Activated T-helper 17 cell treated with anti-CD3 and anti-CD28 coated beads, Interleukin-2, amount 50 U/mL, for 72 hours (primary cell): ENCODE results near the gene DNAH11. TPM values are rescaled to one million over a fixed set of nuclear protein-coding genes. Genes with fewer than 3 reads are reported as not detected.

Experiments used
- ATAC-seq: fragments of 150-1000 bp; cut with Tn5 transposase; replicated peaks from 2 replicates; pipeline ENCODE4 v1.10.0; 2021; ENCODE audit warnings: mild to moderate bottlenecking, moderate library complexity
- H3K27ac Mint-ChIP-seq: one replicate; pipeline ENCODE4 v1.8.0; 2022; ENCODE audit warnings: mixed read lengths
- H3K27me3 Mint-ChIP-seq: one replicate; pipeline ENCODE4 v1.8.0; 2022; ENCODE audit warnings: mixed read lengths
- H3K36me3 Mint-ChIP-seq: one replicate; pipeline ENCODE4 v1.8.0; 2022; ENCODE audit warnings: low read depth, mild to moderate bottlenecking, mixed read lengths
- H3K4me1 Mint-ChIP-seq: one replicate; pipeline ENCODE4 v1.8.0; 2022; ENCODE audit warnings: mixed read lengths
- H3K4me3 Mint-ChIP-seq: one replicate; pipeline ENCODE4 v1.8.0; 2022; ENCODE audit warnings: mild to moderate bottlenecking, mixed read lengths
- H3K9me3 Mint-ChIP-seq: one replicate; pipeline ENCODE4 v1.8.0; 2022; ENCODE audit warnings: mixed read lengths
- total RNA-seq, 2 donors: library from RNA; stranded (reverse); gene quantifications; one replicate each; pipeline ENCODE4 v1.2.3, GENCODE V29; 2022

The DNAH11 gene
- total RNA-seq, 2 donors from 2014 or later = 0.52 to 5.9 TPM

GRCh38 chr7:21618706-21619105, 75.9 kb downstream of the DNAH11 start:
- no peaks in the 10 kb centered on the region for H3K4me1 Mint-ChIP-seq
- no peaks in the 10 kb centered on the region for H3K36me3 Mint-ChIP-seq
- ATAC-seq = no peak
- H3K27ac Mint-ChIP-seq = no peak overlapping the region
- H3K4me3 Mint-ChIP-seq = no peak overlapping the region
- H3K9me3 Mint-ChIP-seq = no peaks in the 10 kb centered on the region
- H3K27me3 Mint-ChIP-seq = no peaks in the 10 kb centered on the region

GRCh38 chr7:21620054-21620453, 77.2 kb downstream of the DNAH11 start:
- no peak for ATAC-seq
- Mint-ChIP-seq H3K27me3 (no peaks in the 10 kb centered on the region), H3K4me1 (no peaks in the 10 kb centered on the region), H3K4me3 (no peak overlapping the region), H3K9me3 (no peaks in the 10 kb centered on the region), H3K36me3 (no peaks in the 10 kb centered on the region), H3K27ac (no peak overlapping the region)

- Mint-ChIP-seq H3K27me3 (no peaks in the 10 kb centered on the region), H3K27ac (no peak overlapping the region), H3K36me3 (no peaks in the 10 kb centered on the region), H3K4me3 (no peak overlapping the region), H3K4me1 (no peaks in the 10 kb centered on the region), H3K9me3 (no peaks in the 10 kb centered on the region)
- no peak for ATAC-seq
These were observed 81.5 kb downstream of the DNAH11 start for GRCh38 chr7:21624320-21624719.

GRCh38 chr7:21636694-21637093, 93.9 kb downstream of the DNAH11 start:
- Mint-ChIP-seq H3K4me3 (no peak overlapping the region), H3K9me3 (peaks cover 5% of the 10 kb centered on the region), H3K27ac (no peak overlapping the region), H3K4me1 (no peaks in the 10 kb centered on the region), H3K36me3 (no peaks in the 10 kb centered on the region), H3K27me3 (peaks cover 12% of the 10 kb centered on the region)
- ATAC-seq = no peak

- no peak for ATAC-seq
- no peak overlapping the region for H3K27ac Mint-ChIP-seq
- no peak overlapping the region for H3K4me3 Mint-ChIP-seq
- no peaks in the 10 kb centered on the region for H3K36me3 Mint-ChIP-seq
- no peaks in the 10 kb centered on the region for H3K9me3 Mint-ChIP-seq
- no peaks in the 10 kb centered on the region for H3K4me1 Mint-ChIP-seq
- H3K27me3 Mint-ChIP-seq = peaks cover 20% of the 10 kb centered on the region
These were observed 96.5 kb downstream of the DNAH11 start for GRCh38 chr7:21639206-21639868.

- no peak overlapping the region for H3K27ac Mint-ChIP-seq
- H3K4me1 Mint-ChIP-seq = no peaks in the 10 kb centered on the region
- no peaks in the 10 kb centered on the region for H3K9me3 Mint-ChIP-seq
- no peak overlapping the region for H3K4me3 Mint-ChIP-seq
- peaks cover 22% of the 10 kb centered on the region for H3K27me3 Mint-ChIP-seq
- ATAC-seq = no peak
- no peaks in the 10 kb centered on the region for H3K36me3 Mint-ChIP-seq
These were observed 97.3 kb downstream of the DNAH11 start for GRCh38 chr7:21640105-21640504.

- no peak overlapping the region for H3K27ac Mint-ChIP-seq
- ATAC-seq = no peak
- H3K27me3 Mint-ChIP-seq = peaks cover 22% of the 10 kb centered on the region
- H3K9me3 Mint-ChIP-seq = no peaks in the 10 kb centered on the region
- no peaks in the 10 kb centered on the region for H3K36me3 Mint-ChIP-seq
- no peak overlapping the region for H3K4me3 Mint-ChIP-seq
- H3K4me1 Mint-ChIP-seq = no peaks in the 10 kb centered on the region
These were observed 98.7 kb downstream of the DNAH11 start for GRCh38 chr7:21641546-21641945.

GRCh38 chr7:21642422-21642821, 99.6 kb downstream of the DNAH11 start:
- no peak for ATAC-seq
- no peak overlapping the region for H3K4me3 Mint-ChIP-seq
- peaks cover 22% of the 10 kb centered on the region for H3K27me3 Mint-ChIP-seq
- no peaks in the 10 kb centered on the region for H3K9me3 Mint-ChIP-seq
- no peak overlapping the region for H3K27ac Mint-ChIP-seq
- no peaks in the 10 kb centered on the region for H3K4me1 Mint-ChIP-seq
- H3K36me3 Mint-ChIP-seq = no peaks in the 10 kb centered on the region

- Mint-ChIP-seq H3K4me1 (no peaks in the 10 kb centered on the region), H3K4me3 (no peak overlapping the region), H3K36me3 (no peaks in the 10 kb centered on the region), H3K9me3 (no peaks in the 10 kb centered on the region), H3K27me3 (no peaks in the 10 kb centered on the region), H3K27ac (no peak overlapping the region)
- ATAC-seq = peak; percentile 24
These were observed 108.9 kb downstream of the DNAH11 start for GRCh38 chr7:21651697-21652096.

- no peak overlapping the region for H3K27ac Mint-ChIP-seq
- no peaks in the 10 kb centered on the region for H3K4me1 Mint-ChIP-seq
- no peak overlapping the region for H3K4me3 Mint-ChIP-seq
- H3K9me3 Mint-ChIP-seq = no peaks in the 10 kb centered on the region
- no peaks in the 10 kb centered on the region for H3K27me3 Mint-ChIP-seq
- ATAC-seq = no peak
- no peaks in the 10 kb centered on the region for H3K36me3 Mint-ChIP-seq
These were observed 110.8 kb downstream of the DNAH11 start for GRCh38 chr7:21653623-21654022.

- no peak overlapping the region for H3K27ac Mint-ChIP-seq
- no peaks in the 10 kb centered on the region for H3K4me1 Mint-ChIP-seq
- no peak overlapping the region for H3K4me3 Mint-ChIP-seq
- no peaks in the 10 kb centered on the region for H3K9me3 Mint-ChIP-seq
- no peaks in the 10 kb centered on the region for H3K36me3 Mint-ChIP-seq
- ATAC-seq = no peak
- no peaks in the 10 kb centered on the region for H3K27me3 Mint-ChIP-seq
These were observed 113.2 kb downstream of the DNAH11 start for GRCh38 chr7:21656081-21656480.

GRCh38 chr7:21656796-21657195, 114.0 kb downstream of the DNAH11 start:
- ATAC-seq = no peak
- no peak overlapping the region for H3K27ac Mint-ChIP-seq
- no peak overlapping the region for H3K4me3 Mint-ChIP-seq
- H3K36me3 Mint-ChIP-seq = no peaks in the 10 kb centered on the region
- no peaks in the 10 kb centered on the region for H3K27me3 Mint-ChIP-seq
- H3K9me3 Mint-ChIP-seq = no peaks in the 10 kb centered on the region
- no peaks in the 10 kb centered on the region for H3K4me1 Mint-ChIP-seq

GRCh38 chr7:21670496-21670895, 127.7 kb downstream of the DNAH11 start:
- no peak for ATAC-seq
- no peak overlapping the region for H3K27ac Mint-ChIP-seq
- H3K4me1 Mint-ChIP-seq = no peaks in the 10 kb centered on the region
- no peaks in the 10 kb centered on the region for H3K9me3 Mint-ChIP-seq
- peaks cover 3% of the 10 kb centered on the region for H3K27me3 Mint-ChIP-seq
- no peak overlapping the region for H3K4me3 Mint-ChIP-seq
- H3K36me3 Mint-ChIP-seq = no peaks in the 10 kb centered on the region

- H3K9me3 Mint-ChIP-seq = no peaks in the 10 kb centered on the region
- no peak overlapping the region for H3K27ac Mint-ChIP-seq
- peaks cover 3% of the 10 kb centered on the region for H3K27me3 Mint-ChIP-seq
- no peaks in the 10 kb centered on the region for H3K36me3 Mint-ChIP-seq
- no peaks in the 10 kb centered on the region for H3K4me1 Mint-ChIP-seq
- peak; percentile 54 for ATAC-seq
- H3K4me3 Mint-ChIP-seq = no peak overlapping the region
These were observed 129.0 kb downstream of the DNAH11 start for GRCh38 chr7:21671859-21672258.

GRCh38 chr7:21675255-21675654, 132.4 kb downstream of the DNAH11 start:
- H3K27ac Mint-ChIP-seq = no peak overlapping the region
- no peak overlapping the region for H3K4me3 Mint-ChIP-seq
- H3K27me3 Mint-ChIP-seq = no peaks in the 10 kb centered on the region
- H3K4me1 Mint-ChIP-seq = no peaks in the 10 kb centered on the region
- no peaks in the 10 kb centered on the region for H3K36me3 Mint-ChIP-seq
- no peak for ATAC-seq
- H3K9me3 Mint-ChIP-seq = no peaks in the 10 kb centered on the region

GRCh38 chr7:21690705-21691104, 147.9 kb downstream of the DNAH11 start:
- no peak for ATAC-seq
- H3K4me3 Mint-ChIP-seq = no peak overlapping the region
- H3K27ac Mint-ChIP-seq = no peak overlapping the region
- H3K27me3 Mint-ChIP-seq = peaks cover 7% of the 10 kb centered on the region
- H3K9me3 Mint-ChIP-seq = no peaks in the 10 kb centered on the region
- no peaks in the 10 kb centered on the region for H3K36me3 Mint-ChIP-seq
- H3K4me1 Mint-ChIP-seq = no peaks in the 10 kb centered on the region
